GM12878 (cell line): ENCODE results near the gene SYMPK. TPM values are rescaled to one million over a fixed set of nuclear protein-coding genes. Genes with fewer than 3 reads are reported as not detected.

ENCODE experiments used
- ATAC-seq: fragments of 200-7000 bp; cut with Tn5 transposase; 3 replicates; pipeline ENCODE4 v1.9.1; 2020; ENCODE audit warnings: mild to moderate bottlenecking, moderate library complexity
- BruUV-seq: library from RNA; stranded (reverse); fragments of 400-500 nt; replicated peaks from 2 replicates; lab custom pipeline; 2021; lab: Mats Ljungman, UMichigan
- CTCF ChIA-PET: fragments of 300-600 bp; sonication (Branson Sonifier 250); formaldehyde crosslinking; extraction: SDS; loops from one replicate; lab custom pipeline; 2021; ENCODE audit warnings: inconsistent platforms; lab: Yijun Ruan, JAX
- POLR2A ChIA-PET: fragments of 350-600 bp; formaldehyde crosslinking; extraction: SDS; loops from one replicate; lab custom pipeline; 2021; ENCODE audit warnings: inconsistent platforms; lab: Charles Lee
- RAD21 ChIA-PET: fragments of 300-600 bp; sonication (Branson Sonifier 250); formaldehyde crosslinking; loops from one replicate; lab custom pipeline; 2023; ENCODE audit warnings: antibody characterized with exemption; ENCODE audit not compliant: unreplicated experiment; lab: Charles Lee
- SMC1A ChIA-PET: fragments of 300-600 bp; sonication (Branson Sonifier 250); formaldehyde crosslinking; loops from one replicate; lab custom pipeline; 2023; ENCODE audit not compliant: unreplicated experiment, uncharacterized antibody; lab: Charles Lee
- DNase-seq: peaks from one replicate; pipeline ENCODE4 v3.0.0-alpha.2; 2011; ENCODE audit warnings: low read depth, low spot score
- FAIRE-seq: peaks from 3 replicates; lab custom pipeline; 2011; peaks lifted over from hg19 to GRCh38; lab: Jason Lieb, UNC
- H2AFZ ChIP-seq: 2 replicates; pipeline ENCODE4 v1.6.0; 2011; ENCODE audit warnings: low read depth, low read length, control low read depth; ENCODE audit not compliant: control insufficient read depth
- H3K27ac ChIP-seq: 2 replicates; pipeline ENCODE4 v1.5.1; 2011; ENCODE audit warnings: control low read depth; ENCODE audit not compliant: control insufficient read depth, insufficient read depth
- H3K27me3 ChIP-seq, 2 experiments: replicated peaks in 1 of 2; 2 replicates each; pipeline versions ENCODE4 v1.6.0 to v1.6.1; 2011; ENCODE audit warnings: low read length in 1 of 2; ENCODE audit not compliant: control insufficient read depth in 2 of 2, insufficient read depth in 2 of 2
- H3K36me3 ChIP-seq, 2 experiments: 2 replicates each; pipeline ENCODE4 v1.5.1; 2011; ENCODE audit warnings: low read length in 1 of 2; ENCODE audit not compliant: control insufficient read depth in 2 of 2, insufficient read depth in 2 of 2
- H3K4me1 ChIP-seq: 2 replicates; pipeline ENCODE4 v1.6.1; 2011; ENCODE audit warnings: mild to moderate bottlenecking, low read length, moderate library complexity, mixed read lengths; ENCODE audit not compliant: control insufficient read depth, insufficient read depth
- H3K4me2 ChIP-seq: 2 replicates; pipeline ENCODE4 v1.6.0; 2011; ENCODE audit warnings: control low read depth; ENCODE audit not compliant: control insufficient read depth, insufficient read depth
- H3K4me3 ChIP-seq: fragments of 200-600 bp; sonication (generic); 2 replicates; pipeline ENCODE4 v1.5.1; 2016
- H3K79me2 ChIP-seq: 2 replicates; pipeline ENCODE4 v1.6.0; 2011; ENCODE audit warnings: low read length; ENCODE audit not compliant: control insufficient read depth, insufficient read depth
- H3K9ac ChIP-seq: 2 replicates; pipeline ENCODE4 v1.8.0; 2011; ENCODE audit warnings: low read length, control low read depth, mixed read lengths; ENCODE audit not compliant: control insufficient read depth, insufficient read depth
- H3K9me3 ChIP-seq: replicated peaks from 3 replicates; pipeline ENCODE4 v1.5.1; 2011; ENCODE audit warnings: mild to moderate bottlenecking, low read length; ENCODE audit not compliant: control insufficient read depth, insufficient read depth
- H4K20me1 ChIP-seq: 2 replicates; pipeline ENCODE4 v1.6.0; 2011; ENCODE audit not compliant: control insufficient read depth, insufficient read depth
- BCL11A ChIP-seq: IDR thresholded peaks from 2 replicates; pipeline ENCODE4 v1.6.1; 2011; ENCODE audit warnings: low read depth, low read length
- BRCA1 ChIP-seq: IDR thresholded peaks from 2 replicates; pipeline ENCODE4 v1.6.1; 2011; ENCODE audit warnings: low read depth, low read length, improper control_type of control experiment
- CEBPB ChIP-seq, 2 experiments: fragments of 150-350 bp in 1 of 2; IDR thresholded peaks; 2 replicates each; pipeline ENCODE4 v1.6.1; 2012 to 2014; ENCODE audit warnings: low read depth in 2 of 2, low read length in 2 of 2, borderline replicate concordance in 1 of 2, inconsistent platforms in 1 of 2
- GATAD2B ChIP-seq: fragments of 450-650 bp; conservative IDR thresholded peaks from 2 replicates; pipeline ENCODE4 v1.6.1; 2017; ENCODE audit warnings: low read depth, mild to moderate bottlenecking, moderate library complexity
- HDGF ChIP-seq: fragments of 450-650 bp; IDR thresholded peaks from 2 replicates; pipeline ENCODE4 v1.6.1; 2016; ENCODE audit warnings: antibody characterized with exemption
- MEF2A ChIP-seq: IDR thresholded peaks from 2 replicates; pipeline ENCODE4 v1.6.1; 2011; ENCODE audit warnings: low read depth, mild to moderate bottlenecking, low read length, moderate library complexity; ENCODE audit not compliant: insufficient read depth
- NR2C1 ChIP-seq: fragments of 450-650 bp; IDR thresholded peaks from 2 replicates; pipeline ENCODE4 v1.6.1; 2017; ENCODE audit warnings: antibody characterized with exemption, mild to moderate bottlenecking, moderate library complexity
- SMAD1 ChIP-seq: fragments of 450-650 bp; IDR thresholded peaks from 2 replicates; pipeline ENCODE4 v1.6.1; 2018; ENCODE audit warnings: mild to moderate bottlenecking, low read depth; ENCODE audit not compliant: partially characterized antibody
- ZZZ3 ChIP-seq: IDR thresholded peaks from 2 replicates; pipeline ENCODE4 v1.6.1; 2011; ENCODE audit warnings: low read depth; ENCODE audit not compliant: control insufficient read depth, insufficient read length
- WGBS: methylation state at CpG from one replicate; pipeline ENCODE4 v1.1.6; 2016; ENCODE audit warnings: low lambda C conversion rate; ENCODE audit not compliant: insufficient replicate concordance, insufficient coverage; ENCODE audit errors: missing lambda C conversion rate; 5-methylcytosine and 5-hydroxymethylcytosine counted together
- in situ Hi-C: fragments of 300-500 bp; cut with MboI; formaldehyde crosslinking; loops from 9 replicates; pipeline ENCODE4 v1.14.3; 2018; ENCODE audit warnings: mixed read lengths
- intact Hi-C: fragments of 100-400 bp; cut with micrococcal nuclease; formaldehyde crosslinking; loops from one replicate; pipeline ENCODE4 v1.14.2; 2022; ENCODE audit not compliant: unreplicated experiment
- polyA plus RNA-seq, 11 experiments: library from polyadenylated mRNA; depleted of rRNA in 4 of 11; unstranded in 6 of 11; stranded (reverse) in 5 of 11; fragments of >200 nt; fragmentation: Nextera tagmentation in 4 of 11; fragmentation: Illumina TruSeq in 1 of 11; extraction: Ambion mirVana in 4 of 11; extraction: Trizol in 1 of 11; gene quantifications; 1 replicate in 1 of 11; 2 replicates in 10 of 11; pipeline versions ENCODE4 v1.2.1 to v1.2.3, GENCODE V29; 2011 to 2016; ENCODE audit warnings: inconsistent platforms in 2 of 11, missing spikeins in 2 of 11, low read depth in 1 of 11
- total RNA-seq, 4 experiments: library from RNA; depleted of rRNA in 3 of 4; stranded (reverse); fragments of >200 nt in 3 of 4; fragmentation: Illumina TruSeq in 1 of 4; extraction: Trizol in 1 of 4; gene quantifications; 2 replicates each; pipeline versions ENCODE4 v1.2.1 to v1.2.3, GENCODE V29; 2013 to 2021
- TF ChIP-seq, protein P1 (sequence below): fragments of 450-650 bp; IDR thresholded peaks from 2 replicates; pipeline ENCODE4 v1.6.1; 2017; ENCODE audit warnings: borderline replicate concordance
- TF ChIP-seq, protein P2 (sequence below): fragments of 150-350 bp; IDR thresholded peaks from 2 replicates; pipeline ENCODE4 v1.6.1; 2016; ENCODE audit warnings: low read depth, low read length

SYMPK gene
- total and polyA plus RNA-seq, 10 of the 15 experiments (the other 5 are each of a cell fraction or from before 2014, with no cell fraction given), result 0.49 to 109 (median 42.5) TPM

DNA sequence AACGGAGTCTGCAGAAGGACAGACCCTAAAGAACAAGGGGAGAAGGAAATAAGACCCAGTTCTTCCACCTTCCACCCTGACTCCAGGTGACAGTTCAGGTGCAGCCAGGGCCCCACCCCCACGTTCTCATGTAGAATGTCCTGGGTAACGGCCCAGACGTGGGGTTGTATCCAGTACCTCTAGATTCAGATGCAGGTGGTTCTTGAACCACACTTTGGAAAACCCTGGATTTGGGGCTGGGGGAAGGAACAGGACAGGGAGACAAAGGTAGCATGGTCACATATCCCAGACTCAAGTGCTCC lies 82.8 kb downstream of the SYMPK start:
- H3K9ac ChIP-seq, result no peak overlapping the region
- ATAC-seq (no peak), DNase-seq (no peak)
- no peak overlapping the region for H3K27ac ChIP-seq
- peaks cover 11% of the 10 kb centered on the region for H3K4me1 ChIP-seq
- no peaks in the 10 kb centered on the region for H3K79me2 ChIP-seq
- POLR2A ChIA-PET, result no interaction called here
- H3K36me3 ChIP-seq, result no peaks in the 10 kb centered on the region
- TF ChIP-seq HDGF (no peak), GATAD2B (no peak), NR2C1 (no peak)
- TF ChIP-seq, all 136 proteins: peak for 0
- H3K27me3 ChIP-seq, result no peaks in the 10 kb centered on the region
- in situ Hi-C loops, result no loop called here
- intact Hi-C loops, result no loop called here
- ChIA-PET RAD21 (no interaction called here), SMC1A (no interaction called here), CTCF (interaction anchor here (0.5 to 1.8 kb wide), 3 partner anchors 10 to 50 kb away, joined by 5 to 45 read pairs (median 9); partner anchors contain the start of genes DMWD, FBXO46 and SIX5)
- no peak overlapping the region for H3K4me3 ChIP-seq
- H4K20me1 ChIP-seq, result no peaks in the 10 kb centered on the region
- BruUV-seq, result no TSS peak
- H2AFZ ChIP-seq, result no peak overlapping the region
- no peak for FAIRE-seq
- H3K4me2 ChIP-seq, result no peak overlapping the region; the same call in 1 of the 2 replicates
- WGBS, result 36% methylated on average over 4 of the region's 4 CpGs
- no peaks in the 10 kb centered on the region for H3K9me3 ChIP-seq

DNA sequence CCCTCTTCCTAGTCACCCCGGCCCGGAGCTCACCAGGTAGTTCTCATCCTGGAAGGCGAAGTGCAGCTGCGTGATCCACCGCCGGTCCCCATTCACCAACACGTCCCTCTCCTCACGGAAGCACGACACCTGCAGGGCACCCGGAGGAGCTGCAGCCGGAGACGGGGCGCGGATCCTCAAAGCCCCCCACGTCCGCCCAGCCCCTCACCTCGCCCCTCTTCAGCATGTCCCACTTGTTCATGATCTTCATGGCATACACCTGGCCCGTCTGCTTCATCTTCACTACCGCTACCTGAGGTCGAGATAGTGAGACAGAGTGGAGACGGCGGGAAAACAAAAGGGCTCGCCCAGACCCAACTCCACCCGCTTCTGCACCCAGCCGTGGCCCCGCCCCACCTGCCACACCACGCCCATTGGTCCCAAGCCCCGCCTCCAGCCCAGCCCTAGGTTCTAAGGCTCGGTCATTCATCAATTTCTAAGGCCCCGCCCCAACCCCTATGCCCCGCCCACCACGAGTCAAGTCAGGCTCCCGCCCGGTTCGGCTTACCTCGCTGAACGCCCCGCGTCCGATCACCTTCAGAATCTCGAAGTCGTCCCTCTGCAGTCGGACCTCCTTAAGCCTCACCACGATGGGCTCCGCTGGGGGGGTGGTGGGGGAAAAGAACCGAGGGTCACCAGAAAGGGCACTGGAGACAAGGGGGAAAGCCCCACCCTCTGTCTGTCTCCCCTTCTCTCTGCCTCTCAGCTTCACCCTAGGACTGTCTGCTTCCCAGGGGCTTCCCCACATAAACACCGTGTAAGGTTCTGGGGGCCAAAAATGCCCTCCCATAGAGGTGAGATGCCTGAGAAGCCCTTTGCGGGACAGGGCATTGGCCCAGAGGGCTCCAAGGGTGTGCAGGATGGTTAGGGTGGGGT lies 83.5 kb downstream of the SYMPK start:
- ATAC-seq, result peak; percentile 99
- Histone ChIP-seq H3K9ac (no peak overlapping the region), H2AFZ (peak overlapping the region; percentile 31), H3K9me3 (no peaks in the 10 kb centered on the region), H3K27me3 (no peaks in the 10 kb centered on the region), H3K79me2 (no peaks in the 10 kb centered on the region), H3K4me1 (peaks cover 11% of the 10 kb centered on the region), H3K4me2 (peak overlapping the region; percentile 91), H4K20me1 (no peaks in the 10 kb centered on the region), H3K36me3 (no peaks in the 10 kb centered on the region), H3K27ac (no peak overlapping the region), H3K4me3 (peak overlapping the region; percentile 60; the same call in 1 of the 2 replicates)
- in situ Hi-C loops, result no loop called here
- ChIA-PET SMC1A (interaction anchor here (1.0 to 1.2 kb wide), 4 partner anchors 9 to 62 kb away, joined by 3 to 8 read pairs (median 3); partner anchors contain the start of gene SIX5), POLR2A (interaction anchor here (0.9 to 1.3 kb wide), 5 partner anchors 9 to 87 kb away, joined by 3 to 13 read pairs (median 4); partner anchors contain the start of genes QPCTL, SIX5 and SNRPD2), RAD21 (interaction anchor here (0.6 to 1.2 kb wide), 6 partner anchors 9 to 86 kb away, joined by 3 to 23 read pairs (median 6); partner anchors contain the start of genes DMWD and SIX5), CTCF (interaction anchor here (0.5 to 1.8 kb wide), 21 partner anchors 9 to 354 kb away, joined by 3 to 45 read pairs (median 5); partner anchors contain the start of genes DMWD, FBXO46, QPCTL and SIX5)
- peak; percentile 63 for DNase-seq
- WGBS, result 4% methylated on average over 44 of the region's 48 CpGs
- FAIRE-seq, result peak; percentile 75
- intact Hi-C loops, result no loop called here
- BruUV-seq, result no TSS peak
- no peak for TF ChIP-seq ZZZ3
- TF ChIP-seq, protein P1, sequence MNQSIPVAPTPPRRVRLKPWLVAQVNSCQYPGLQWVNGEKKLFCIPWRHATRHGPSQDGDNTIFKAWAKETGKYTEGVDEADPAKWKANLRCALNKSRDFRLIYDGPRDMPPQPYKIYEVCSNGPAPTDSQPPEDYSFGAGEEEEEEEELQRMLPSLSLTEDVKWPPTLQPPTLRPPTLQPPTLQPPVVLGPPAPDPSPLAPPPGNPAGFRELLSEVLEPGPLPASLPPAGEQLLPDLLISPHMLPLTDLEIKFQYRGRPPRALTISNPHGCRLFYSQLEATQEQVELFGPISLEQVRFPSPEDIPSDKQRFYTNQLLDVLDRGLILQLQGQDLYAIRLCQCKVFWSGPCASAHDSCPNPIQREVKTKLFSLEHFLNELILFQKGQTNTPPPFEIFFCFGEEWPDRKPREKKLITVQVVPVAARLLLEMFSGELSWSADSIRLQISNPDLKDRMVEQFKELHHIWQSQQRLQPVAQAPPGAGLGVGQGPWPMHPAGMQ, result no peak
- TF ChIP-seq BRCA1, result no peak
- TF ChIP-seq, protein P2, sequence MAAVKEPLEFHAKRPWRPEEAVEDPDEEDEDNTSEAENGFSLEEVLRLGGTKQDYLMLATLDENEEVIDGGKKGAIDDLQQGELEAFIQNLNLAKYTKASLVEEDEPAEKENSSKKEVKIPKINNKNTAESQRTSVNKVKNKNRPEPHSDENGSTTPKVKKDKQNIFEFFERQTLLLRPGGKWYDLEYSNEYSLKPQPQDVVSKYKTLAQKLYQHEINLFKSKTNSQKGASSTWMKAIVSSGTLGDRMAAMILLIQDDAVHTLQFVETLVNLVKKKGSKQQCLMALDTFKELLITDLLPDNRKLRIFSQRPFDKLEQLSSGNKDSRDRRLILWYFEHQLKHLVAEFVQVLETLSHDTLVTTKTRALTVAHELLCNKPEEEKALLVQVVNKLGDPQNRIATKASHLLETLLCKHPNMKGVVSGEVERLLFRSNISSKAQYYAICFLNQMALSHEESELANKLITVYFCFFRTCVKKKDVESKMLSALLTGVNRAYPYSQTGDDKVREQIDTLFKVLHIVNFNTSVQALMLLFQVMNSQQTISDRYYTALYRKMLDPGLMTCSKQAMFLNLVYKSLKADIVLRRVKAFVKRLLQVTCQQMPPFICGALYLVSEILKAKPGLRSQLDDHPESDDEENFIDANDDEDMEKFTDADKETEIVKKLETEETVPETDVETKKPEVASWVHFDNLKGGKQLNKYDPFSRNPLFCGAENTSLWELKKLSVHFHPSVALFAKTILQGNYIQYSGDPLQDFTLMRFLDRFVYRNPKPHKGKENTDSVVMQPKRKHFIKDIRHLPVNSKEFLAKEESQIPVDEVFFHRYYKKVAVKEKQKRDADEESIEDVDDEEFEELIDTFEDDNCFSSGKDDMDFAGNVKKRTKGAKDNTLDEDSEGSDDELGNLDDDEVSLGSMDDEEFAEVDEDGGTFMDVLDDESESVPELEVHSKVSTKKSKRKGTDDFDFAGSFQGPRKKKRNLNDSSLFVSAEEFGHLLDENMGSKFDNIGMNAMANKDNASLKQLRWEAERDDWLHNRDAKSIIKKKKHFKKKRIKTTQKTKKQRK, result no peak
- no peak for TF ChIP-seq CEBPB (IDR thresholded peaks at IDR 0.05; ENCODE audit: borderline replicate concordance in 1 of 2, low read depth in 2 of 2, low read length in 2 of 2)
- no peak for TF ChIP-seq MEF2A
- TF ChIP-seq SMAD1, result no peak
- no peak for TF ChIP-seq BCL11A
